HG03432 (cell line): ENCODE data around the gene SHANK3.

Experiments
- ATAC-seq: cut with Tn5 transposase; IDR thresholded peaks from one replicate; pipeline ENCODE4 v1.9.1; 2021; ENCODE audit warnings: mild to moderate bottlenecking, moderate library complexity; ENCODE audit not compliant: unreplicated experiment

The SHANK3 gene

GRCh38 chr22:50677493-50678217 lies 5.0 kb downstream of the SHANK3 start:
- ATAC-seq: no peak

GRCh38 chr22:50678218-50678650 lies 5.6 kb downstream of the SHANK3 start:
- ATAC-seq: no peak

GRCh38 chr22:50678651-50679521 lies 6.3 kb downstream of the SHANK3 start:
- no peak for ATAC-seq

- no peak for ATAC-seq
Measured at GRCh38 chr22:50683086-50683993, 10.7 kb downstream of the SHANK3 start.

- no peak for ATAC-seq
Measured at GRCh38 chr22:50683994-50684371, 11.4 kb downstream of the SHANK3 start.

- no peak for ATAC-seq
Measured at GRCh38 chr22:50684501-50684900, 11.9 kb downstream of the SHANK3 start.

- no peak for ATAC-seq
Measured at GRCh38 chr22:50684986-50685385, 12.4 kb downstream of the SHANK3 start.

GRCh38 chr22:50686794-50687193 lies 14.2 kb downstream of the SHANK3 start:
- ATAC-seq: no peak

- no peak for ATAC-seq
Measured at GRCh38 chr22:50687829-50688228, 15.2 kb downstream of the SHANK3 start.

- ATAC-seq: no peak
Measured at GRCh38 chr22:50688448-50688847, 15.8 kb downstream of the SHANK3 start.

GRCh38 chr22:50691521-50691920 lies 18.9 kb downstream of the SHANK3 start:
- no peak for ATAC-seq

GRCh38 chr22:50693462-50693861 lies 20.8 kb downstream of the SHANK3 start:
- ATAC-seq: no peak

- no peak for ATAC-seq
Measured at GRCh38 chr22:50694099-50694605, 21.5 kb downstream of the SHANK3 start.

GRCh38 chr22:50694766-50695420 lies 22.3 kb downstream of the SHANK3 start:
- ATAC-seq: no peak

- ATAC-seq: no peak
Measured at GRCh38 chr22:50695421-50696250, 23.0 kb downstream of the SHANK3 start.

- no peak for ATAC-seq
Measured at GRCh38 chr22:50696251-50696798, 23.7 kb downstream of the SHANK3 start.

- no peak for ATAC-seq
Measured at GRCh38 chr22:50696799-50697561, 24.4 kb downstream of the SHANK3 start.
